GM21576 (cell line): Measurements from ENCODE around the gene NEK3.
"Not testable (repeated sequence)": the region's sequence is repeated elsewhere in the genome, so short reads cannot be mapped to it uniquely, and the experiment has no call there.

ENCODE experiments used
- ATAC-seq: cut with Tn5 transposase; IDR thresholded peaks from one replicate; pipeline ENCODE4 v1.9.1; 2021; ENCODE audit warnings: mild to moderate bottlenecking, moderate library complexity; ENCODE audit not compliant: unreplicated experiment

The NEK3 gene

DNA sequence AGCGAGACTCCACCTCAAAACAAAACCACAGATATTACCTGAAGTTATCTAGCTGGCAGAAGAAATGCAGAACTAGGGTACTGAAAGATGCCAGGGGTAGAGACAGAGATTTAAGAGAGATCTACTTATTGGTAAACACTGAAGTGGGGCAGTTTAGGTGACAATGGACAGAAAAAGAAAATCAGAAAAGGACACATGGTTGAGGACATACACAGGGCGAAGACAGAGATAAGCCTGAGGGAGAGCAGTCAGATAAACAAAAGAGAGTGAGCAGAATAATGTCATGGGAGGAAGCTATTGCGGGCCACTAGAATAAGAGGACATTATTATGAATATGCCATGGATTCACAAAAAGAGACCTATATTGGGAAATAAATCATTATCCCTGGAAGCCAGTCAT lies 33.9 kb downstream of the NEK3 start:
- ATAC-seq: no peak

DNA sequence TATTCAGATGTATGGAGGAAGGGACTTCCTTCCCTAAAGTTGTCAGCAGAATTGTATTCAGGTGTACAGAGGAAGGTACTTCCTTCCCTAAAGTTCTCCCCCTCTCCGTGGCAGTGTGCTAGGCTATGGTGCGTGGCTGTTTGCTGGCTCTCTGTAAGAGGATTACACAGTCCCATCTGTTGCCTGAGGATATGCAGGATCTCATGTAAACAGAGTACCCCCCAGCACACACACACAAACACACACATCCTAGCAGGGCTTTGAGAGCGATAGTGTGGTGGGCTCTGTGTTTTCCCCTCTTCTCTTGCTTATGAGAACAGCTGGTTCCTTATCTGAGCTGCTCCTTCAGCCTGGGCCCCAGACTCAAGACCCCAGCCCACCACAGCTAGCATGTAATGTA lies 40.8 kb downstream of the NEK3 start:
- ATAC-seq: no peak

DNA sequence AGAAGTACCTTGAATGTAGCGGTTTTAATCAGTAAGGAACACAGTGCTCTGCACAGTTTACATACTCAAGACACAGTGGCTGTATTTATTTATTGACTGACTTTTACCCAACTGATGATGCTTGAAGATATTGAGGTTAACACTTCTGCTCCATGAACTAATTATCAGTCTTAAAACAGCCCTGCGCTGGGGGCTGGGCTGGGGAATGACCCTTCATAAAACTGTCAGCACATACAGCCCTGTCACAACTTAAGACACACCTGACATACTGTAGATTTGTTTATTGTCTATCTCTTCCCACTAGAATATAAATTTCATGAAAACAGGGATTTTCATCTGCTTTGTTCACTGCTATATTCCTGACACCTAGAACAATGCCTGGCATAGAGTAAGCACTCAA lies 41.3 kb downstream of the NEK3 start:
- no peak for ATAC-seq

DNA sequence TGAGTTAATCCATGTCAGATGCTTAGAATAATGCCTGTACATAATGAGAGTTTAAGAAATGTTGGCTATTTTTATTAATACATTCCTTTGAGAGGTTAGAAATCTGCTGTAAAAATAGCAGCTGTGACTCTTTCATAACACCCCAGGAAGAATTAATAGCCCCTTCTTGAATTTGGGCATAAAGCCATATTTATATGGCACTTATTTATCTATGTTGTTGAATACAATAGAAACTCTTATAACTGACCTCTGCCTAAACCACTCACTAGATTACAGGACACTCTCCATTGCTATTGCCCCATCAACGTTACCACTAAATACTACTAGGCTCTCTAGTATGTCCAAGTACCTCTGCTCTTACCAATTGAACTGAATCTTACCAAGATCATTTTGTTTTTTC lies 46.8 kb downstream of the NEK3 start:
- ATAC-seq: no peak

DNA sequence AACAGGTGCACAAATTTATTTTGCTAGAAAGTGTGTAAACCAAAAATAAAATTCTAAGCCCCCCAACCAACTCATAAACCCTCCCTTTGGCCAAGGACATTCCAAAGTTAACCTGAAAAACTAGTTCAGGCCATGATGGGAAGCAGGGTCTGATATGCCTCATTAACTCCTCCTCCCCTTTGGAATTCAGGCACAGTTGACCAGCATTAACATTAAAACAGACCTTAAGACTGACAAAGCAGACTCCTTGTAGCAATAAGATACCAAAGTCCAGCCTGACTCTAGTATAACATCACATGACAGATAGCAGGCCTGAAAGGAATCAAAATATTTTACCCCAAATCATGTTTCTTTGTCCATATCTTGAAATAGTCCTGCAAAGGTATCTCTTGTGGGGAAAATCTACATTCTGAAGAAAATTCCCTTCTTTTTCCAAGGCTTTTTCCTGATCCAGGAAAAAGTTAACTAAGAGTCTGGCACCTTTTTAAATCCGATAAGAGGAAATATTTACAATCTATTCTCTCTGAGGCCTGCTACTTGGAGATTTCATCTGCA lies 50.2 kb downstream of the NEK3 start:
- ATAC-seq: no peak

DNA sequence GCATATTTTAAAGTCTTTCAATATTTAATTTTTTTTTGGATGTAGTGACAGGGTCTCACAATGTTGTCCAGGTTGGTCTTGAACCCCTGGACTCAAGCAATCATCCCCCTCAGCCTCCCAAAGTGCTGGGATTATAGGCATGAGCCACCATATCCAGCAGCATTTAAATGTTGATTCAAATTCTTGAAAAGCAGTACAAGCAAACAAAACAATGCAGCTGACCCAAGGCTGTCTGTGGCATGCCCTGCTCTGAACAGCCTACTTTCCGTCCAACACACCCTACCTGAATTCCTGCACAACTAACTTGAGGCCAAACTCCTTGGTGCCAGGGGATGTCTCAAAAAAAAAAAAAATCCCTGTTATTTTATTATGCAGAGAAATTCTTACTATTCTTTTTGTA lies 53.6 kb downstream of the NEK3 start:
- no peak for ATAC-seq

DNA sequence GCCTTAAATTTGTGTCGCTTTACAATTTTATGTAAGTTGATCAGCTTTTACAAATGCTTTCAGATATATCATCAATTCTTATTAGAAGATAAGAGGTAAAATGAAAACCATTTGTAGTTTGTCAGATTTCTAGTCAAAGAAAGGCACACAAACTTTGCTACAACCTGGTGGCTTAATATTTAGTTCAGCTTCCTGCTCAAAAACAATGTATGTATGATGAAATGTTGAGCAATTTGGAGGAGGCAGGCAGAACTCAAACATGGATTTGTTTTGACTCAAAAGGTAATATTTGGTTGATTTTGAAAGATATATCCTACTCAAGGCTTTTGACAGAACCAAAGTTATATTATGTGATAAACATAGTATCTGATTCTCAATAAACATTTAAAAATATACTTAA lies 54.8 kb downstream of the NEK3 start:
- no peak for ATAC-seq

DNA sequence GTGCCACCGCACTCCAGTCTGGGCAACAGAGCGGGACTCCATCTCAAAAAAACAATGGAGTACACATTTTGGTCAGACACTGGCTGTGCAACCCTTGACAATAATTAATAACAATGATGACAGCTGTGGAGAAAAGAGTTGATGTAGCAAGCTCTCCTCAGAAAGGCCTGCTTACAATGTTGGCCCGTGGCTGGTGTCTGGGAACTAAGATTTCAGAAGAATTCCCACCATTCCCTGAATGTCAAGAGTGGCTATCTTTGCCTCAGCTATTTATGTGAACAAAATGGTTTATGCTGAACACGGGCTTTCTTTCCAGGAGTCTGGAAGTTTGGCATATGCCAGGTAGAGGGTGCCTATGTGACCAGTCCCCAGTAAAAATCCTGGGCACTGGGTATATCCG lies 56.0 kb downstream of the NEK3 start:
- ATAC-seq: no peak

DNA sequence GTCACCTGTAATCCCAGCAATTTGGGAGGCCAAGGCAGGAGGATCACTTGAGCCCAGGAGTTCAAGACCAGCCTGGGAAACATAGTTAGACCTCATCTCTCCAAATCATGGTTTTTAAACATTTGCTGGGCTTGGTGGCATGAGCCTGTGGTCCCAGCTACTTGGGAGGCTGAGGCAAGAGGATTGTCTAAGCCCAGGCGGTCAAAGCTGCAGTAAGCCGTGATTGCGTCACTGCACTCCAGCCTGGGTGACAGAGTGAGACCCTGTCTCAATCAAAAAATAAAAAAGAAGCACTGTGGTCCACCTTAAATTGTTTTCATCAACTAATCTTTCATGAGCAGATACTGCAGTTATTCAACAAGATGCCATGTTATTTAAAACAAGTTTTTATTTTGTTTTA lies 57.0 kb downstream of the NEK3 start:
- not testable (repeated sequence) for ATAC-seq

DNA sequence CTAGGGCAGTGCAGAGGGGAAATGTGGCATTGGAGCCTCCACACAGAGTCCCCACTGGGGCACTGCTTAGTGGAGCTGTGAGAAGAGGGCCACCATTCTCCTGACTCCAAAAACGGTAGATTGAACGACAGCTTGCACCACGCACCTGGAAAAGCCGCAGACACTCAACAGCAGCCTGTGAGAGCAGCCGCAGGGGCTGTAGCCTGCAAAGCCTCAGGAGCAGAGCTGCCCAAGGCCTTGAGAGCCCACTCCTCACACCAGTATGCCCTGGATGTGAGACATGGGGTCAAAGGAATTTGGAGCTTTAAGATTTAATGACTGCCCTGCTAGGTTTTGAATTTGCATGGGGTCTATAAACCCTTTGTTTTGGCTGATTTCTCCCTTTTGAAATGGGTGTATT lies 62.2 kb downstream of the NEK3 start:
- ATAC-seq: no peak

DNA sequence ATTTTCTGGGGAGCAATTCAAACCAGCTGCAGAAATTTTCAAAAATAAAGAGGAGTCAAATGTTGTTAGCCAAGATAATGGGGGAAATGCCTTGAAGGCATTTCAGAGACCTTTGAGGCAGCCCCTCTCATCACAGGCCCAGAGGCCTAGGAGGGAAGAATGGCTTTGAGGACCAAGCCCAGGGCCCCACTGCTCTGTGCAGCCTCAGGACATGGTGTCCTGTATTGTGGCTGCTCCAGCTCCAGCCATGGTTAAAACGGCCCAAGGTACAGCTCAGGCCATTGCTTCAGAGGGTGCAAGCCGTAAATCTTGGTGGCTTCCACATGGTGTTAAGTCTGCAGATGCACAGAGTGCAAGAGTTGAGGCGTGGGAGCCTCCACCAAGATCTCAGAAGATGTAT lies 62.6 kb downstream of the NEK3 start:
- ATAC-seq: no peak

DNA sequence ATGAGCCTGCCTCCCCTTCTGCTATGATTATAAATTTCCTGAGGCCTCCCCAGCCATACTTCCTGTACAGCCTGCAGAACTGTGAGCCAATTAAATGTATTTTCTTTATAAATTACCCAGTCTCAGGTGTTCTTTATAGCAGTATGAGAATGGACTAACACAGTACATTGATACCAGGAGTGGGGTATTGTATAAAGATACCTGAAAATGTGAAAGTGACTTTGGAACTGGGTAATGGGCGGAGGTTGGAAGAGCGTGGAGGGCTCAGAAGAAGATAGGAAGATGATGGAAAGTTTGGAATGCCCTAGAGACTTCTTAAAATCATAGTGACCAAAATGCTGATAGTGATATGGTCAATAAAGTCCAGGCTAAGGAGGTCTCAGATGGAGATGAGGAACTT lies 63.3 kb downstream of the NEK3 start:
- no peak for ATAC-seq

DNA sequence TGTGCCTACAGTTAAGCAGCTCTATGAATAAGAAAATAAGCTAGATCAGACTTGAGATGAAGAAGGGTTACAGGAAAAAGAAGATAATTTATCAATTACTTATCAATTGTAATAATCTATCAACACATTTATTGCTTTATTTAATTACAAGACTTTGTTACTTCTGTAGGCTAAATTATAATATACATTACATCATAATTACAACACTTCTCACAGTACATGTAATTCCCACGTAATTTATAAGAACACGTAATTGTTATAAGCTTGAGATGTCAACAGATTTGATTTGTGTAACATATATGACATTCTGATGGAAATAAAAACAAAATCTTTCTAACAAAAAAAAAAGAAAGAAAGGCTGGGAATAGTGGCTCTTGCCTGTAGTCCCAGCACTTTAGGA lies 67.3 kb downstream of the NEK3 start:
- no peak for ATAC-seq

DNA sequence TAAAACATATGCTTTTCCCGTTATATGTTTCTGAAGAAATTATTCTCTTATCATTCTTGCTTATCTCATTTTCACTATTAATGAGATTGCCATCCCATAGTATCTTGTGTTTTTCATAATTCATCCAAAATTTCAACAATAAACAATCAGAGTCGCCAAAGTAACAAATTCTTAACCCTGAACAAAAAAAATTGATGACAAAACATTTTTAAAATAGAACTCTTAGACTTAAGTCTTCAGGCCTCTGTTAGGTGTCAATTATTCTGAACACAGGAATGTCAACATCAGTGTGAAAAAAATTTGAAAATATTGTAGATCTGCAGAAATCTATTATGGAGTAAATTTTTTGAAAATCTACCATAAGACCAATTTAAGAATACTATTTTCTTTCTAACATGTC lies 67.9 kb downstream of the NEK3 start:
- no peak for ATAC-seq

DNA sequence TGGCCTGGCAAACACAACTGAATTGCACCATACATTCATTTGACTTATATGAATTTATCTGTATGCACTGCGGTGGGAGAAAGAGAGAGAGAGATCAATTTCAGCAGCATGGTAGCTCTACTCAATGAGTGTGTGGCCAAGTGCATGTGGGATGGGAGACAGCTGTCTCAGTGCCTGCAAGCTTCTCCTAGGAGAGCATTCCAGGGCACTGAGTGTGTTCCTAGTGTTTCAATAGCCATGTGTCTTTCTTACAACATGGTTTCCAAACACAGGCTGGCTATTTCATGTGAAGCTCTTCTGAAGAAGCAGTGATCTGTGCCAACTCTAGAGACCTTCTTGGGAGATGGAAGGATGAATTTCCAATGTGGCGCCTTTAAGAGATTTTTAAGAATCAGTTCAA lies 74.0 kb downstream of the NEK3 start:
- no peak for ATAC-seq

DNA sequence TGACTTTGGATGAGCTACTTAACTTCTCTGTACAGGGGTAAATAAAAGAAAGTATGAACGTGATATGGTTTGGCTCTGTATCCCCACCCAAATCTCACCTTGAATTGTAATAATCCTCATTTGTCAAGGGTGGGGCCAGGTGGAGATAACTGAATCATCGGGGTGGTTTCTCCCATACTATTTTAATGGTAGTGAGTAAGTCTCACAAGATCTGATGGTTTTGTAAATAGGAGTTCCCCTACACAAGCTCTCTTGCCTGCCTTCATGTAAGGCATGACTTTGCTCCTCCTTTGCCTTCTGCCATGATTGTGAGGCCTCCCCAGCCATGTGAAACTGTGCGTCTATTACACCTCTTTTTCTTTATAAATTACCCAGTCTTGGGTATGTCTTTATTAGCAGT lies 74.4 kb downstream of the NEK3 start:
- ATAC-seq: not testable (repeated sequence)
